GM18507 (cell line): Measurements from ENCODE around the gene PRR33.

Experiments
- DNase-seq: peaks from one replicate; pipeline ENCODE4 v3.0.0; 2011; ENCODE audit warnings: low read depth; ENCODE audit not compliant: insufficient read length; ENCODE audit errors: extremely low spot score
- FAIRE-seq: peaks from 2 replicates; lab custom pipeline; 2011; peaks lifted over from hg19 to GRCh38; lab: Jason Lieb, UNC

PRR33 gene

DNA sequence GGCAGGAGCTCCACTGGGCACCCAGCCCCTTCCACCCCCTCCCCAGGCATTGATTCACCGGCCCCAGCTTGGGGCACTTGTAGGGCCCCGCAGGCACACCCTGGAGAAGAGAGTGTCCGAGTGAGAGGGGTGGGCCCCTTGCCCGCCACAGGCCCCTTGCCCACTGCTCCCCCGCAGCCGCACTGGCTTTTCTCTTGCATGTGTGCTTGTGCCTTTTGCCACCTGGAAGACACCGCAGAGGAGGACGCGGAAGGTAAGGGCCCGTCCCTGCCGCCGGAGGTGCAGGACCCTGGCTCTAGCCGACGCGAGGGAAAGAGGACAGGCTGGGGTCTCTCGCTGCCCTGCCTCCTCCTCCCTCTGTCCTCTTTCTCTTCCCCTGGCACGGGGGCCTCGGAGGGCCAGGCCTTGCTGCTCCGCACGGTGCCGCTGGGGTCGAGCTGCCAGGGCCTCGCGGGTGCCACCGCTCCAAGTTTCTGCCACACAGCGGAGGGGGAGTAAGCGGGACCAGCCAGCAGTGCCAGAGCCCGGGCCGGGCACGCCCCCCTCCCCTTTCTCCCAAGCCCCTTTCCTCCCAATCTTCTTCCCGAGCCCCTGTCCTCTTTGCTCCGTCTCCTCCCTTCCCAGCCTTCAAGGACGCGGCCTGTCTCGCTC lies 37.3 kb upstream of the PRR33 start:
- no peak for FAIRE-seq
- no peak for DNase-seq

DNA sequence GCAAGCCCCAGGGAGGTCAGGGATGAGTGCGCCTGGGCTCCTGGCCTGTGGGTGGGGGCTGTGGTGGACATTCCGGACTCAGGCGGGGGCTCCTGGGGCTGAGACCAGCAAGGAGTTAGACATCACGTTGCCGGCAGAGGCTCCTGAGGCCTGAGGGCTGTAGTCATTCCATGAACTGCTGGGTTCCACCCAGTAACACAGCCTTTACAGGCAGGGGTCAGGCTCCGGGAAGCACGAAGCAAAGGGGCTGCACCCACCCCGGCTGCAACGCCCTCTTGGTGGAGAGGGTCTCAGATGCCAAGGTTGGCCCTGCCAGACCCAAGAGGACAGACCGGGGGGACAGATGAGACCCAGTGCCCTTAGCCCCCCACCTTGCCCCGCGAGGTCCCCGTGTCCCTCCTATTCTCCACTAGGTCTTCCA lies 36.8 kb upstream of the PRR33 start:
- FAIRE-seq (no peak), DNase-seq (no peak)

DNA sequence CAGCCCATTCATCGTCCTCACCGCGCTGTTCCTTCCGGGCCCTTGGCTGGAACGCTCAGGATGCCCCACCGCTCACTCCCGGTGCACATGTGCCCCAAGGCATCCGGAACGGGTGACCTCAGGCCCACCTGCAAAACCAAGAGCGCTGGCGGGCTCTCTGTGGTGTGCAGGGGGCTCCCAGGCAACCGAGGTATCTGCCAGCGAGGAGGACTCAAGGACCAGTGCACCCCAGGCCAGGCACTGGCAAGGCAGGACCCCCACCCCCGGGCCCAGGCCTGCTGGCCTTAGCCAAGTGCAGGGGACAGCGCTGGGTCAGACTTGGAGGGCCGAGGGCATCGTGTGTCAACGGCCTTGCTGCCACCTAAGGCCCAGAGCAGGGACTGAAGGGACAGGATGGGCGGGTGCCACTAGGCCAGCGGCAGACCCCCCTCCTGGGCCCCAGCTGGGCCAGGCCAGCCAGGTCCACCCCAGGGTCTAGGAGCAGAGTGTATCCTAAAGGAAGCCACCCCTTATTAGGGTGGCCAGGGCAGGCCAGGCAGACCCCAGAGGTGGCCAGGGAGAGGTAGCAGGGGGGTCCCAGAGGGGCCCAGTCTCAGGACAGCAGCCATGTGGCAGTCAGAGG lies 36.3 kb upstream of the PRR33 start:
- FAIRE-seq (no peak), DNase-seq (no peak)

DNA sequence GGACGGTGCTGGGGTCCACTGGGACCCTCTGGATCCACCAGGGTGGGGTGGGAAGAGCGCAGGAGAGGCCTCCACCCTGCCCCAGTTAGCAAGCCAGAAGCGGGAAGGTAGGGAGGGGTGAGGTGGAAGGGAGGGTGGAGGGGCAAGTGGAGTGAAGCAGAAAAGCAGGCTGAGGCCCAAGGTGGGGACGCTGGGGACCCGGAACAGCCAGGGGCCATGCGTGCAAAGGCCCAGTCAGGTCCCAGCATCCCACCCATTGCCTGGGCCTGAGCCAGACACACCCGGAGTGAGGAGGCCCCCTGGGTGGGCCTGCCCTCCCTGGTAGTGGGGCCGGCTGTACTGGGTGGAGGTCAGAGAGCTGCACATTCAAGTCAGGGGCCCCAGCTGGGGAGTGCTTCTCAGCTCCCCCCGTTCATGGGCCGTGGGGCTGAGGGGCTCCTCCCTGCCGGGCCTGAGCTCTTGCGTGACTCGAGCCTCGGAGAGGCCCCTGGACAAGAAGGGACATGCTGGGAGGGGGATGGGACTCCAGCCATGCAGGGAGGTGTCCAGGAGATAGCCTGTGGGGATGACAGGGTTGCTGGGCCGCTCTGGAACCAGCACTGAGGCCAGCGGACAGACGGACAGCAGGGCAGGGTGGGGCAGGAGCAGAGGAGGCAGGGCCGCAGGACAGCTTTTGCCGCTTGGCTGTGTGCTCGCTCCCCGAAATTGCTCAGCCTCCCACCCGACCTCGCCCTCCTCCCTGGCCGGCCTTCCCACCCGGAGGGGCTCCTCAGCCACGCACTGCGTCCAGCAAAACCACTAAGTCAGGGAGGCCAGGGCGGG lies 35.5 kb upstream of the PRR33 start:
- DNase-seq (no peak), FAIRE-seq (no peak)

DNA sequence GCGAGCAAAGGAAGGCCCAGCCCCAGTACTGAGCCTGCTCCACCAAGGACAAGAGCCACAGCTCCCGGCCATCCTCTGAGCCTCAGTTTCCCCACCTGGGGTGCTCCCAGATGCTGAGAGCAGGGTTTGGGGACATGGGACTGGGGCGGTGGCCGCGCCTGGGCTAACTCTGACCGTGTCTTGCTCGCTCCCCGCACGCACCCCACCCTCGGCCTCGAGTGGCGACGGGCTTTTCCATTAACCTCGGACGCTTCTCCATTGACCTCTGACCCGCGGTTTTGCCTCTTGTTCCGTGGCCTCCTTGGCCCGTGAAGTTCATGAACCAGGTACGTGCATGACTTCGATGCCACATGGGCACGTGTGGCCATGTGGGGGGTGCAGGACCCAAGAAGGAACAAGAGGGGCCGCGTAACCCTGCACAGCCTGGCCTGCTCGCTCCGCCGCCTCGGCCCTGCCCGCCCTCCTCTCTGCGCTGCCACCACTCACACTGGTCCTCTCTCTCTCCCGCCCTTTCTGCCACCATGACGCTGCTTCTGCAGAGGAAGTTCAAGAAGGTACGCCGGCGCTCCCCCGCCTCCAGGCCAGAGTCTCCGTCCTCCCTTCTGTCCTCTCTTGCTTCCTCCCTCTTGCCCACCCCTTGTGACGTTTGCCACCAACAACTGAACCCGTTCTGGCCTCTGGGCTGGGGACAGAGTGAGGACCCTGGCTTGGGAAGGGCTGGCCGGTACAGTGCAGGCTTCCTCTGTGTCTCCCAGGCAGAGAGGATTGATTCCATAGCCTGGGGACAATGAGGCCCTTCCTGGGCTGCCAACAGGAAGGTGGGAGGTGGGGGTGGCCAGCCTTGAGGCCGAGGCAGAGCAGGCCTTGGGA lies 34.7 kb upstream of the PRR33 start:
- FAIRE-seq (no peak), DNase-seq (no peak)

DNA sequence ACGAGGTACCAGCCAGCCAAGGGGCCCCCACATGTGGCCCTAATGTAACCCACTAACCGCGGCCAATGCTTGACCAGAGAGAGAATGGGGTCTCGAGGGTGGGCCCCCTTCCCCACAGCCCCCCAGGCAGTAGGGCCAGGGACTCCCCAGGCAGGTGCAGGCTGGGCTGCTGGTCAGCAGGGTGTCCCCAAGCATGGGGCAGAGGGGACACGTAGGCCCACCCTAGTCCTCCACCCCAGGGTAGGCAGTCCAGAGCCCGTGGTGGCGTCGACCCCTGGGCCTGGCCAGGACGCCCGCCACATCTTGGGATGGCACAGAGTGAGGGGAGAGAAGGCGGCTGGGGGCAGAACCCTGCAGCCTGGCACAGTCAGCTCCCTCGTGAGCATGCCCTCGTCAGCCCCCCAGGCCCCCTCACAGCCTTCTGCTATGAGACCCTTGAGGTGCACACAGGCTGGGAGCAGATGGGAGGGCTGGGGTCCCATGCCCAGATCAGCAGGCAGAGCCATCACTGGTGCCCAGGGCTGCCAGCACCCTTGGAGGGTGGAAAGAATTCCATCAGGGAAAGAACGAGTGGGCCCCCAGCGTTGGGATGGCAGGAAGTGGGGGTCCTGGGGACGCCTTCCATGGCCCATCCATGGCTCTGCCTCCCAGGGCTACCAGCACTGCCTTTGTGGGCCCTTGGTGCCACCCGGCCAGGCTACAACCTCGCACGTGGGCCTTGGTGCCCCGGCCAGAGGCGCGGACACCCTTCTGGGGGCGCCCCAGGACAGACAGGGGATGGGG lies 33.9 kb upstream of the PRR33 start:
- FAIRE-seq (no peak), DNase-seq (no peak)

DNA sequence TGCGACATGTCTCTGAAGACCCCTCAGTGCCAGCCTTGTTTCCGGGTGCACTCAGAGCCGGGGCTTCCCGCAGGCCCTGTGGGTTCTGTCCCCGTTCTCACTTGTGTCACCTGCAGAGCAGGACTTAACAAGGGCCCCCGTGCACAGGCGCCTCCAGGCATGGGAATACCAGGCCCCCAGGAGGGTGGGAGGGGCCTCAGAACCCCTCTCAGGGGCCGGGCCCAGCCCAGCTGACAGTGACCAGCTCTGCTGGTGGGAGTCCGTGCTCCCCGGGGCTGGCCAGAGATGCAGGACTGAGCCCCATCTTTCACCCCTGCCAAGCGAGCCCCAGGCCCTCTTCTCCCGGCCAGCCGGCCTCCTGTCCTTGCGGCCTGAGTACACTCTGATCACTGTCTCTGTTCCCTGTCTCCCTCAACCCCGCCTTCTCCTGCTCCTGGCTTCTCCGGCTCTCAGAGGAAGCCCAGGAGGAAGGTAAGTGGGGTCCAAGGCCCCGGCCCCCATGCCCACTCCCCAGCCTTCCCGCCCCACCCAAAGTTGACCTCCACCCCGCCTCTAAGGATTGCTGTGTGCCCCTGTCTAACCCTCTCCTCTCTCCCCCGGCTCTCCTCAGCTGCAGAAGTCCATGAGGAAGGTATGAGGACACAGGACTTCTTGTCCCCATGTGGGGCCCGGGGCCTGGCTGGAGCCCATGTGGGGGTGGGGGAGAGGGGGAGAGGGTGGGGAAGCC lies 33.1 kb upstream of the PRR33 start:
- DNase-seq (no peak), FAIRE-seq (no peak)

DNA sequence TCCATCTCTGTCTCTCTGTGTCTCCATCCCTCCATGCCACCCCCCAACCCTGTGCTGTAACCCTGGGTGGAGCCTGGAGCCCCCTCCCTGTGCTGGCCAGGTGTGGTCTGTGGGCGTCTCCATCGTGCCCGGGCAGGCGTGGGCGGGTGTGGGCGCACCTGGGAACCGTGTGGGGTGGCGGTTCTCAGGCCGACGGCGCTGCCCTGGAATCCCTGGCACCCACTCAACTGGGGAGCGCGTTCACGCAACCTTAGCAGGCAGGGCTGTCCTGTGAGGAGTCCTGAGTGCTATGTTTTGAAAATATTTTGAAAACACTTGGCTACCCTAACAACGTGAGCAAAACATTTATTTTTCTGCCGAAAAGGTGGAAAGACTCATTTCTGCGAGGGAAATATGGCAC lies 32.5 kb upstream of the PRR33 start:
- DNase-seq (no peak), FAIRE-seq (no peak)

DNA sequence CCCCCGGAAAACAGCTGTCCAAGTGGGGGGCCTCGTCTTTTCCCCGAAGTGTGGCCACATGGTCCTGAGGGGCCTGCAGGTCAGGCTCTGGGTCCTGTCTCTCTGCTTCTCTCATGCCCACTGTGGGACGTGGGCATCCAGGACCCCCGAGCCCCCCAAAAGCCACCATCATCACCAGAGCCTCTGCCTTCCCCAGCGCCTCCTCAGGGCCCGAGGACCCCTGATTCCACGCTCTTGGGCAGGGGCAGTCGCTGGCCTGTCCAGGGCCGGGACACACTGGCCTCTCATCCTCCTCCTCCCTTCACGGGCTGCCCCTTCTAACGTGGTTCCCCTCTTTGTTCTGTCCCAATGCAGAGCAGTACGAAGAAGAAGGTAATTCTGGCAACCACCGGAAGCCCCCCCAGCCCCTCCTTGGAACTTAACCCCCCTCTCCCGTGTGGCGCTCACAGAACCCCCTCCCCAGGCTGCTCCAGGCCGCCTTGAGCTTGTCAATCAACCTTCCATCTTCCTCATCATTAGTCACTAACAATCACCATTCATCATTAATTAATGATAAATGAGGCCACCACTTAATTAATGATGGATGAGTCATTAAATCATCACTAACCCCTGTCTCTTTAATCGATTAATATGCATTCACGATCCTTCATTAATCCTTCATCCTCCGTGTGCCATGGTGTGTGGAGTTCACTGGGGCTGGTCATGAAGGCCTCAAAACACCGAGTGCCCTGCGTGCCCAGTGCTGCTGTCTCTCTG lies 31.7 kb upstream of the PRR33 start:
- FAIRE-seq: no peak
- DNase-seq: no peak

DNA sequence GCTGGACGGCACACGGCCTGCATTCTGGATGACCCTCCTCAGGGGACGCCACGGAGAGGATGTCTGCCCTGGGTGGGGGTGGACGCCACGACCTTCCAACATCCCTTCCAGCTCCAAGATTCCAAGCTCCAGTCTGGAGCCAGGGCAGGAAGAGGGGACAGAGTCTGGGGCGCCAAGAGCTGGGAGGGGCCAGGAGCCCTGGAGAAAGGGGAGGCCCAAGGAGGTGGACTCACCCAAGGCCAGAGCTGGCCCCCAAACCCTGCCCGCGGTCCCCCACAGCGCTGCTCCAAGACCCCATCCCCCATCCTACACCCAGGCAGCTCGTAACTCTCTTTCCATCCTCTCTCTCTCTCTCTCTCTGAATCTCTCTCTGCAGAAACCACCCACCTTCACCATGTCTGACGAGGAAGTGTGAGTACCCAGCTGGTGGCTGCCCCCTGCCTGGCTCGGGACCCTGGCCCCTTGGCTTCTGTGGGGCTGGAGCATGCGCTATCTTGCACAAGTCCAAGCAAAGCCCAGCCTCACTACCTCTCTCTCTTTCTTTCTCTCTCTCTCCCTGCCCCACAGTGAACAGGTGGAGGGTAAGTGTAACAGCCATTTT lies 30.9 kb upstream of the PRR33 start:
- no peak for FAIRE-seq
- DNase-seq: no peak

DNA sequence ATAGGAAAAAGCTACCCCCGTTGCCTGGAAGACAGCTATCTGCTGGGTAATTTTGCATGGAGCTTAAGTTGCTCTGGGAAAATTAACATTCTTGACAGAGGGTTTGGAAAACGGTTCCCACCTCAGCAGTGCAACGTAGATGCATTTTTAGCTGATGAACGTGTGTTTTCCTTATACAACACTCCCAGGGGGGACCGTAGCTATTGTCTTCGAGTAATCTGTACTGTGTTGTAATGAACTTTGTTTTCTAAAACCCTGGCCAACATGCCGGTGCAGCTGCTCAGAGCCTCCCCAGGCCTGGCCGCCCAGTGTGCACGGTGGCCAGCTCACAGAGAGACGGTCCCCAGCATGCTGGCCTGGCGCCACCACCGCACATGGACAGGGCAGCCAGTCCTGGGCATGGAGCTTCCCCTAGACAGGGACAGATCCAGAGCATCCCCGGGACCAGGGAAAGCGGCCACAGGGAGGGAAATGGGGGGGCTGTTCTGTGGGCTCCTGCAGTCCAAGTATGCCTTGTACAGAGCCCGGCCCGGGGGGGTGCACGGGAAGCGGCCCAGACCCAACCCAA lies 30.0 kb upstream of the PRR33 start:
- FAIRE-seq (no peak), DNase-seq (no peak)

DNA sequence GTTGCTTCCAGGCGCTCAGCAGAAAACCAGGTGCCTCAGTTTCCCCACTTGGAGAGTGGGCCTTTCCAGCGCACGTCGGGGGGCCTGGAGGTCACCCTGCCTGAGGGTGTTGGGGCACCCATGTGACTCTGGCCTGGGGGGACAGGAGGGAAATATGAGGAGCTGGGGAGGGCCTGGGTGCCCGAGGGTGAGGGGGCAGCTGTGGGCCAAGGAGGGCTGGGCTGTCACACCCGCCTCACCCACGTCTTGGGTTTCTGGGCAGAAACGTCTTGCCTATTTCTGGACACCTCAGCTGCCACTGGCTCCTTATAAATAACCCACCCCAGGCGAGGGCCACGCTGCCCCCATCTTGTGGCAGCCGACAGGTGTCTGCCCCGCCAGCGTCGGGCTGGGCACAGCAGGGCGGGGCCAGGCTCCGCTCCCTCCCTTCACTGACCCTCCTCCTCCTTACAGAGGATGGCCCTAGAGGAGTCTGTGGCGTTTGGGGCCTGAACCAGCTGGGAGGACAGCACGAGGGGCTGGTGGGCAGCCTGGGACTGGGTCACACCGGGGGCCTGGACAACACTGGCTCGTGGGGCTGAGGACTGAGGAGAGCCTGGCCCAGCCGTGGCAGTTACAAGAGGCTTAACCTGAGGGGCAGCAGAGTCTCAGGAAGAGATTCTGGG lies 29.3 kb upstream of the PRR33 start:
- FAIRE-seq (no peak), DNase-seq (no peak)

DNA sequence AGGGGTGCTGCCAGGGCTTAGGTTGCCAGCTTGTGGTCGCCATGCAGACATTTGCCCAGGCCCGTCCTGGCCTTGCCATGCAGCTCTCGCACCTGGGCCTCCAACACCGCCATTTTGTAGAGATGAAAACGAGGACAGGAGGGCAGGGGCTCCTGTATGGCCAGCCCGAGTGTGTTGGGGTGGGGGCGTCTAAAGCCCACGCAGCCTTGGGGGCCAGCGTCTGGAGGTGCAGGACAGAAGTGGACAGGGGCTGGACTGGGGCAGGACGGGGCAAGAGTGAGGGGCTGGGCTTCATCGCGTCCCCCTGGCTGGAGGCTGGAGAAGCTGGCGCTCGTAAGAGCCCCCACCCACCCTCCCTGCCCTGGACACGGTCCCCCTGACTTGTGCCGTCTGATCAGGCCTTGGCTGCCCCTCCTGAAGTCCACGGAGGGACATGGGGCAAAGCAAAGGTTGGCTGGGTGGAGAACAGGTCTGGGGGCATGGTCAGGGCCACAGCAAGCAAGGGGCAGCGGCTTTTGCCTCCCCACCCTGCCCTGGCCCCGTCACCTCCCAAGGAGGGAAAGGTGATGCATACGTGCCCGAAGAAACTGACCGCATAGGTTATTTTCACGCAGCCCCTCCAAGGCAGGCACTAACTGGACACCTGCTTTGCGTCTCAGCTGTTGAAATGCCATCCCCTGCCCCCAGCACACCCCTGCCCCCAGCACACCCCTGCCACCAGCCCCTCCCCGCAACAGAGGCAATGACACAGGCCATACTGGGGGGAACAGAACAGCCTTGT lies 28.6 kb upstream of the PRR33 start:
- DNase-seq (no peak), FAIRE-seq (no peak)

DNA sequence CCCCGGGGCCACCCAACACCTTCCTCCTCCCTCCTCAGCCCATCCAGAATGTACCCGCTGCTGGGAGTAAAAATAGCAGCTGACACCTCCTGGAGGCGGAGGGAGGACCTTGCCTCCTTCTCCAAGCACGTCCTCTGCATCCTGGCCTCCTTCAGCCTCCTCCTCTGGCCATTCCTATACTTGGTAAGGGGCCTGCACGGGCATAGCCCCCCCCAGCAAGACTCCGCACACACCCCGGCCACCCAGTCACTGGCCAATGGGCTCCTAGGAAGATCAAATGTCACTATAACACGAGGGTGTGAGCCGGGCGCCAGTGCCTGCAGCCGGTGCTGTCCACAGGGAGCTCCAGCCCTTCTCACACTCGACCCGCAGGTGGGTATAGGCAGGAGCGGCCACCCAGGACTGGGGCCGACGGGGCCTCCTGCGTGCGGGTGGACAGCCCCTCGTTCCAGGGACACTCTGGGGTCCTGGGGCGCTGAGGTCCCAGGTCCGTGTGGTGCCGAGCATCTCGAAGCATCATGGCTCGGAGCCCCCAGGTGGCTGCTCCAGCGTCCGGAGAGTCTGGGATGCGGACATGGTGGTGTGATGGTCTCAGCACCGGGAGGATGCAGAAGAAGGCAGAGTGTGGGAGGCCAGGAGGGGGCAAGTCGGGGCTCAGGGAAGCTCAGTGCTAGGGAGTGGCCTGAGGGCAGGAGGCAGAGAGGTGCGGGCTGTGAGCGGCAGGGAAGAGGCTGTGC lies 27.9 kb upstream of the PRR33 start, which contains the start of gene TNNT3:
Gene TNNT3 (plus strand): TSS at position 313 of the 737 bp plus-strand sequence. CDS start 3,172 bp downstream, outside the sequence.
- FAIRE-seq: no peak
- DNase-seq: no peak
